D721Med (cell line): ENCODE results near the gene COL16A1.
A peak's percentile ranks its signal among the peaks of the same experiment; 100 is the strongest.

ENCODE experiments used
- DNase-seq: peaks from one replicate; pipeline ENCODE4 v3.0.0; 2011; ENCODE audit warnings: low spot score; ENCODE audit not compliant: insufficient read length
- FAIRE-seq: peaks from 2 replicates; lab custom pipeline; 2011; peaks lifted over from hg19 to GRCh38; lab: Jason Lieb, UNC
- TF ChIP-seq, protein P1 (sequence below): IDR thresholded peaks from 2 replicates; pipeline ENCODE4 v1.5.1; 2012; ENCODE audit warnings: mild to moderate bottlenecking, control low read depth; ENCODE audit not compliant: insufficient read depth; ENCODE audit errors: missing control alignments

COL16A1 gene

DNA sequence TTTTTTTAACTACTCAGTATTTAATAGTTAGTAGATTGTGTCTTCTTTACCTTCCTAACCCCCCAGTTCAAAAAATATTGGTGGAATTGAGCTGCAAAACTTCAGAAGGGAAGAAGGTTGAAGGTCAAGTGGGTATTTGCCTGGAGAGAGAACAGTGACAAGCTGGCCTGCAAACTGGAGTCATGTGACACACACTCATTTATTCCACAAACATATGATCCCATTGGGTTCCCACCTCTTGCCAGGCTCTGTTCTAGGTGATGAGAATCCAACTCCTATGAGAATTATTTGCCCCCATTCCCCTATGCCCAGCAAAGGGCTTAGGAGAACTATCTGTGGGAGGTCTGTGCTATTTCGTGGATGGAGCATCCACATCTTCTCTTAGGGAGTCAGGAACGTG is 55.6 kb downstream of the COL16A1 start:
- DNase-seq: no peak
- no peak for FAIRE-seq
- TF ChIP-seq, protein P1, sequence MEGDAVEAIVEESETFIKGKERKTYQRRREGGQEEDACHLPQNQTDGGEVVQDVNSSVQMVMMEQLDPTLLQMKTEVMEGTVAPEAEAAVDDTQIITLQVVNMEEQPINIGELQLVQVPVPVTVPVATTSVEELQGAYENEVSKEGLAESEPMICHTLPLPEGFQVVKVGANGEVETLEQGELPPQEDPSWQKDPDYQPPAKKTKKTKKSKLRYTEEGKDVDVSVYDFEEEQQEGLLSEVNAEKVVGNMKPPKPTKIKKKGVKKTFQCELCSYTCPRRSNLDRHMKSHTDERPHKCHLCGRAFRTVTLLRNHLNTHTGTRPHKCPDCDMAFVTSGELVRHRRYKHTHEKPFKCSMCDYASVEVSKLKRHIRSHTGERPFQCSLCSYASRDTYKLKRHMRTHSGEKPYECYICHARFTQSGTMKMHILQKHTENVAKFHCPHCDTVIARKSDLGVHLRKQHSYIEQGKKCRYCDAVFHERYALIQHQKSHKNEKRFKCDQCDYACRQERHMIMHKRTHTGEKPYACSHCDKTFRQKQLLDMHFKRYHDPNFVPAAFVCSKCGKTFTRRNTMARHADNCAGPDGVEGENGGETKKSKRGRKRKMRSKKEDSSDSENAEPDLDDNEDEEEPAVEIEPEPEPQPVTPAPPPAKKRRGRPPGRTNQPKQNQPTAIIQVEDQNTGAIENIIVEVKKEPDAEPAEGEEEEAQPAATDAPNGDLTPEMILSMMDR: no peak

DNA sequence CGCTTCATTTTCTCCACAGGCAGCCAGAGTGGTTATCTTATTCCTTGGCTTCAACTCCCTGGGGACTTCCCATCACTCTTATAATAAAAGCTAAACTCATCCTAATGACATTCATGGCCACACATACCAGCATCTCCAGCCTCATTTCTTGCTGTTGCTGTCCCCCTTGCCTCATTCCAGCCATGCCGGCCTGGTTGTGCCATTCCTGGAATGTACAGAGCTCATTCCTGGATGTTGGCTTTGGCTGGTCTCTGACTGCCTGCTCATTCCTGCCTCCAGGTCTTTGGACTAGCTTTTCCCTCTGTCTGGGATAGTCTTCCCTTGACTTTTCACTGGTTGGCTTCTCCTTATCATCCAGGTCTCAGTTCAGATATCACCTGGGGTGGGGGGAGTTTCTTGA is 56.7 kb downstream of the COL16A1 start:
- TF ChIP-seq, protein P1: no peak
- FAIRE-seq (no peak), DNase-seq (no peak)

DNA sequence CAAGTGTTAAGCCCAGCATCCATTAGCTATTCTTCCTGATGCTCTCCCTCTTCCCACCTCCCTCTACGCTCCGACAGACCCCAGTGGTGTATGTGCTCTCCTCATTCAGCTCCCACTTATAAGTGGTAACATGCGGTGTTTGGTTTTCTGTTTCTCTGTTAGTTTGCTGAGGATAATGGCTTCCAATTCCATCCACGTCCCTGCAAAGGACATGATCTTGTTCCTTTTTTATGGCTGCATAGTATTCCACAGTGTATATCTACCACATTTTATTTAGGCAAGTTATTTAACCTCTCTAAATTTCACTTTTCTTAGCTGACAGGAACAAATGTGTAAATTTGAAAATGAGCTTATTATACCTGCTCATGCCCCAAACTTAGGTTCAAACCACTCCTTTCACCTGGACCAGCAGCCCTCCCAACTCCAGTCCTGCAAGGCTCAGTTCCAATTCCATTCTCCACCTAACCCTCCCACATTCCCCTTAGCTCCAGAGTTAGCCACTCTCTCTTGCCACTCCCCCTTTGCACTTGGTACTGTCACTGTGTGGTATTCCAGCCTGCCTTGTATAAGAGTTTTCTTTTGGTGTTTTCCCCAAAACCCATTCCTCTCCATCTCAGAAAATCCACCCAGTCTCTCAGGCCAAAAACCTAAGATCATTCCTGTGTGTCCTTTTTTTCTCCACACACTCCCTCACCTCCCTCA is 57.4 kb downstream of the COL16A1 start:
- DNase-seq (no peak), FAIRE-seq (no peak)
- TF ChIP-seq, protein P1: no peak

DNA sequence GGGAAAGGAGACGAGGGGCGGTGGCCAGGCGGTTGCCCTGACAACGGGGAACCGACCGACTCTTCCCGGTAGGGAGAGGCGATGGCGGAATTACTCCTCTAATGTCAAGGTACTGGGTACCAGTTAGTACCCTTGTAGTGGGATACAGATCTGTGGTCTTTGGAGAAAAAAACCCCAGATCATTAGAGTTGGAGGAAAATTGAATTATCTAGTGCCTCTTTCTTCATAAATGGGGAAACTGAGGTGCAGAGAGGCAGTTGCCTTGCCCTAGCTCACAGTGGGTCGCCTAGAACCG is 58.6 kb downstream of the COL16A1 start:
- no peak for DNase-seq
- TF ChIP-seq, protein P1: no peak
- no peak for FAIRE-seq

DNA sequence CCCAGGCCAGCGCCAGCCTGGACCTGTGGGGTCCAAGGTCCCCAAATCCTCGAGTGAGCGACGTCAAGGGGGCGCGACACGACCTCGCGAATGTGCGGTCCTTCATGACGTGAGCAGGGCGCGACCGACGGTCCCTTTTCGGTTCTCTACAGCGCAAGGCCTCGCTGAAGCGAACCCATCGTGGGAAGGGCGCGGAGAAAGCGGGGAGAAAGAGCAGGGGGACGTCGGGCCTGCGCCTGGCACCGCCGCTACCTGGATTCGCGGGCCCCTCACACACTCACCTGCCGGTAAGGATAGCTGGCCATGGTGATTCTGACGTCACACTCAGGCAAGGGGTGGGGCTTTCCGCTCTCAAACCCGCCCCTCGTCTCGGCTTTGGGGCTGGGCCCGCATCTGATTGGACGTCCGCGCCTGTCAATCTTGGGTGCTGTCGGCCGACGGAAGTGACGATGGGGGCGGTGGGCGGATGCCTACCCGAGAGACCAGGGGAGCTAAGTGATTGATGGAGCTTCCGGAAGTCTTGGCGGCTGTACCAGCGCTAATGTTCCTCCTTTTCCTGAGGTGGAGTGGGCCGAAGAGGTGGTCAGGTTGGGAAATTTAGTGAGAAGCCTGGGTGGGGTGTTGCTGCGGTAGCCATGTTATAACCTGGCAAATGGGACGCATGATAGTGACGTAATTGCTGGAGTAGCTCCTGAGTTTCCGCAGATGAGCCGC is 59.1 kb downstream of the COL16A1 start, which contains the start of gene PEF1:
Gene PEF1, minus strand, starts transcription at position 317 of the 714 bp plus-strand sequence. Its CDS starts 12 bp downstream, at position 305.
- DNase-seq: peak; percentile 89
- TF ChIP-seq, protein P1: no peak
- FAIRE-seq: peak; percentile 82

DNA sequence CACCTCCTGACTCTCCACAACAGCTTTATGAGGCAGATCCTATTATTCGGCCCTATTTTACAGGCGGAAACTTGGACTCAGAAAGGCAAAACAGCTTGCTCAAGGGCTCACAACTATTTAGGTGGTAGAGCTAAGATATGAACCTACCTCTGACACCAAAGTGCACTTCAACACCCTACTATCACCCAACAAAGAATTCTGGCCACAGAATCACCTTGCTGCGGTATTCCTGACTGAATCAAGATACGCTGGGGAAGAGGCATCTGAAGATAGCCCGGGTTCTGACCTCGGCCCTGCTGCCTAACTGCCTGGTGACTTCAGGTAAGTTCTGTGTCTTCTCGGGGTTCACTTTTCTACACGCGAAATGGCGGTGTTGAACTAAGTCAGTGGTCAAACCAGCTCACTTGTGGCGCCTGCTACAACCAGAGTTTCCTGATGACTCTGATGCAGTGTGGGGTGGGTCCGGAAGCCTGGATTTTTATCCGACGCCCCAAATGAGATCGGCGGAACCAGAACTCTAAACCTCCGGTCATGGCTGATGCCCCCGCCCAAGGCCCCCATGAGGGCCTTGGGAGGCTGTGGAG is 59.7 kb downstream of the COL16A1 start:
- DNase-seq (no peak), FAIRE-seq (no peak)
- TF ChIP-seq, protein P1: no peak
